Calu3 (cell line): ENCODE results near the gene CD180. TPM values are rescaled to one million over a fixed set of nuclear protein-coding genes. Genes with fewer than 3 reads are reported as not detected.

Experiments
- BruUV-seq: library from RNA; stranded (reverse); fragments of 400-500 nt; replicated peaks from 2 replicates; lab custom pipeline; 2021; lab: Mats Ljungman, UMichigan
- CTCF ChIA-PET: fragments of 300-600 bp; sonication (Branson Sonifier 250); formaldehyde crosslinking; loops from one replicate; lab custom pipeline; 2022; ENCODE audit warnings: antibody characterized with exemption; lab: Charles Lee
- DNase-seq: peaks from one replicate; pipeline ENCODE4 v3.0.0; 2022
- H3K27ac Mint-ChIP-seq: one replicate; pipeline ENCODE4 v1.8.0; 2022; ENCODE audit warnings: mixed read lengths; ENCODE audit not compliant: unreplicated experiment
- H3K27me3 Mint-ChIP-seq: one replicate; pipeline ENCODE4 v1.8.0; 2022; ENCODE audit warnings: mixed read lengths; ENCODE audit not compliant: unreplicated experiment
- H3K36me3 Mint-ChIP-seq: one replicate; pipeline ENCODE4 v1.8.0; 2022; ENCODE audit warnings: mild to moderate bottlenecking, moderate library complexity, mixed read lengths; ENCODE audit not compliant: insufficient read depth, unreplicated experiment
- H3K4me1 Mint-ChIP-seq: one replicate; pipeline ENCODE4 v1.8.0; 2022; ENCODE audit warnings: mild to moderate bottlenecking, low read depth, mixed read lengths; ENCODE audit not compliant: unreplicated experiment
- H3K4me3 Mint-ChIP-seq: one replicate; pipeline ENCODE4 v1.8.0; 2022; ENCODE audit warnings: mild to moderate bottlenecking, low read depth, moderate library complexity, mixed read lengths; ENCODE audit not compliant: unreplicated experiment
- H3K9me3 Mint-ChIP-seq: one replicate; pipeline ENCODE4 v1.8.0; 2022; ENCODE audit warnings: low read depth, mixed read lengths; ENCODE audit not compliant: unreplicated experiment
- intact Hi-C: fragments of 100-400 bp; cut with micrococcal nuclease; formaldehyde crosslinking; loops from one replicate; pipeline ENCODE4 v1.10.0; 2022; ENCODE audit not compliant: unreplicated experiment
- total RNA-seq: library from RNA; stranded (reverse); gene quantifications from 2 replicates; pipeline ENCODE4 v1.2.3, GENCODE V29; 2022
- TF ChIP-seq, protein P1 (sequence below): fragments of 200-600 bp; IDR thresholded peaks from one replicate; pipeline ENCODE4 v1.8.0; 2022; ENCODE audit warnings: antibody characterized with exemption; ENCODE audit not compliant: unreplicated experiment

The CD180 gene
- total RNA-seq, 1 experiment from 2014 or later = not detected

DNA sequence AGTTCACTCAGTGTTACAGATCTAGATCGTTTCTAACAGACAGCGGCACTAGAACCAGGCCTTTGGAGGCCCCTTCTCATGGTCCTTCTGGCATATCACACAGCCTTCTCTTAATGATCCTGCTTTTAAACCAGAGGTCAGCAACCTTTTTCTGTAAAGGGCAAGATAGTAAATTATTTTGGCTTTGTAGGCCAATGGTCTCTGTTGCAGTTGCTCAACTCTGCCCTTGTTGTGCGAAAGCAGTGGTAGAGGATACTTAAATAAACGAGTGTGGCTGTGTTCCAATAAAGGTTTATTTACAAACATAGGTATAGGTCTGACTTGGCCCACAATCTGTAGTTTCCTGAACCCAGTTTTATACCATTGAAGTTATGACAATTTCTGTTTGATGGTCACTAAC, 47.3 kb upstream of the CD180 start:
- CTCF ChIA-PET = interaction anchor here (2.4 kb wide), 1 partner anchor 1009 kb away, joined by 13 read pairs; no protein-coding TSS in a partner anchor
- Mint-ChIP-seq H3K36me3 (no peaks in the 10 kb centered on the region), H3K9me3 (peaks cover 3% of the 10 kb centered on the region), H3K4me3 (no peak overlapping the region), H3K4me1 (peaks cover 6% of the 10 kb centered on the region), H3K27ac (no peak overlapping the region), H3K27me3 (no peaks in the 10 kb centered on the region)
- DNase-seq = no peak
- intact Hi-C loops = loop anchor here (10.0 kb wide), 1 partner anchor 251 kb away; no protein-coding TSS in a partner anchor
- BruUV-seq = no TSS peak
- TF ChIP-seq, protein P1, sequence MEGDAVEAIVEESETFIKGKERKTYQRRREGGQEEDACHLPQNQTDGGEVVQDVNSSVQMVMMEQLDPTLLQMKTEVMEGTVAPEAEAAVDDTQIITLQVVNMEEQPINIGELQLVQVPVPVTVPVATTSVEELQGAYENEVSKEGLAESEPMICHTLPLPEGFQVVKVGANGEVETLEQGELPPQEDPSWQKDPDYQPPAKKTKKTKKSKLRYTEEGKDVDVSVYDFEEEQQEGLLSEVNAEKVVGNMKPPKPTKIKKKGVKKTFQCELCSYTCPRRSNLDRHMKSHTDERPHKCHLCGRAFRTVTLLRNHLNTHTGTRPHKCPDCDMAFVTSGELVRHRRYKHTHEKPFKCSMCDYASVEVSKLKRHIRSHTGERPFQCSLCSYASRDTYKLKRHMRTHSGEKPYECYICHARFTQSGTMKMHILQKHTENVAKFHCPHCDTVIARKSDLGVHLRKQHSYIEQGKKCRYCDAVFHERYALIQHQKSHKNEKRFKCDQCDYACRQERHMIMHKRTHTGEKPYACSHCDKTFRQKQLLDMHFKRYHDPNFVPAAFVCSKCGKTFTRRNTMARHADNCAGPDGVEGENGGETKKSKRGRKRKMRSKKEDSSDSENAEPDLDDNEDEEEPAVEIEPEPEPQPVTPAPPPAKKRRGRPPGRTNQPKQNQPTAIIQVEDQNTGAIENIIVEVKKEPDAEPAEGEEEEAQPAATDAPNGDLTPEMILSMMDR = no peak

DNA sequence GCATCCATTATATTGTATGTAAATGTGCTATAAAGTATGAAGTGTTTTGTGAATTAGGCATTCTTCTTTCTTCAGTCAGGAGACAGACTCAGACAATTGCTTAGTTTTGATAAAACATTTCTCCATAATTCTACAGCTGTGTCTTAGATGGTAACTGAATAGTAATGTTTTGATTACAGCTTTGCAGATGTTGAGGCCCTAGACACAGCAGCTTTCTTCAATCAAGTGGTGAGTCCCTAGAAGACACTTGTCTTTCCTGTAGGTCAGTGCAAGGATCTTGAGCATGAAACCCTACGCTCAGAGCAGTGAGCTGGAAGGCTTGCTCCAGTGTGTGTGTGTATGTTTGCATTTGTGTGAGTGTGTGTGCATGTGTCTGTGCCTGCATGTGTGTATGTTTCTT, 46.8 kb upstream of the CD180 start:
- CTCF ChIA-PET = no interaction called here
- no peak for DNase-seq
- no TSS peak for BruUV-seq
- intact Hi-C loops = loop anchor here (10.0 kb wide), 1 partner anchor 251 kb away; no protein-coding TSS in a partner anchor
- H3K27me3 Mint-ChIP-seq = no peaks in the 10 kb centered on the region
- H3K9me3 Mint-ChIP-seq = peaks cover 3% of the 10 kb centered on the region
- H3K4me1 Mint-ChIP-seq = peaks cover under 1% of the 10 kb centered on the region
- H3K27ac Mint-ChIP-seq = no peak overlapping the region
- no peak overlapping the region for H3K4me3 Mint-ChIP-seq
- no peaks in the 10 kb centered on the region for H3K36me3 Mint-ChIP-seq
- TF ChIP-seq, protein P1 = no peak

DNA sequence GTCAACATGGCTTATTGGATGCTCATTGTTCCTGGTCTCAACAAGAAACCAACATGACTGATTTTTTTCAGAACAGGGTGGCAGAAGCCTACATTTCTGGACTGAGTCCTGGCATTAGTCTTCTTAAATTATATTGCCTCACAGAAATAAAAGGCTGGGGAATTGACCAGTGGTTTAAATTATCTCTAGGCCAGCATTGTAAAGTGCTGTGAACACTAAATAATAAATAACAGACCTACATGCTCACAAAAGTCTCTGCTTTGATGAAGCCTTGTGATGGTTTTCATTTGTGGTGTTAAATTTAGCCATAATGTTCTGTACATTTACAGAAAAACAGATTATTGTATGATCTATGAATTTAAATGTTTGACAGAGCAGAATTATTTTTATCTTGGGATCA, 44.7 kb upstream of the CD180 start:
- Mint-ChIP-seq H3K27me3 (no peaks in the 10 kb centered on the region), H3K27ac (no peak overlapping the region), H3K4me3 (no peak overlapping the region), H3K36me3 (no peaks in the 10 kb centered on the region), H3K9me3 (peaks cover 3% of the 10 kb centered on the region), H3K4me1 (peaks cover 3% of the 10 kb centered on the region)
- TF ChIP-seq, protein P1 = no peak
- no TSS peak for BruUV-seq
- CTCF ChIA-PET = no interaction called here
- intact Hi-C loops = loop anchor here (10.0 kb wide), 1 partner anchor 253 kb away; no protein-coding TSS in a partner anchor
- no peak for DNase-seq

DNA sequence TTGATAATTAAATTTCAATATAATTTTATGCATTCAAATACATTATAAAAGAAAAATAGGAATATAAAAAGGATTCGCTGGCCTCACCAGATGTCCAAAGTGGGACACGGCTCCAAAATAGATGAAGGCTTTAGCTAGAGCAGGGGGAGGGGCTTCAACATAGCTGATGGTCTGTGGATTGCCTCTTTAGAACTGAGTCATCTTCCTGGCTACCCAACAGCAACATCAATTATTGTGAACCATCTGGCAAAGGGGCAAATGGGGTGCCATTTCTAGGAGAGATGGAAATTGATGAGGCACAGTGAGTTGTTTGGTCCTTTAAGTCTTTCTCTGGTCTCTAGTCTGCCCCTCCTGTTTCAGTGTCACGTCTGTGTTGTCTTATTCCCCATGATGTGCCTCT, 44.2 kb upstream of the CD180 start:
- no peaks in the 10 kb centered on the region for H3K36me3 Mint-ChIP-seq
- no peak overlapping the region for H3K27ac Mint-ChIP-seq
- intact Hi-C loops = loop anchor here (10.0 kb wide), 1 partner anchor 254 kb away; no protein-coding TSS in a partner anchor
- CTCF ChIA-PET = no interaction called here
- TF ChIP-seq, protein P1 = no peak
- no peak for DNase-seq
- H3K9me3 Mint-ChIP-seq = peaks cover 3% of the 10 kb centered on the region
- H3K27me3 Mint-ChIP-seq = no peaks in the 10 kb centered on the region
- no TSS peak for BruUV-seq
- no peak overlapping the region for H3K4me3 Mint-ChIP-seq
- H3K4me1 Mint-ChIP-seq = peaks cover 8% of the 10 kb centered on the region
